Measurements from ENCODE around the gene LHFPL6. TPM values are rescaled to one million over a fixed set of nuclear protein-coding genes. Genes with fewer than 3 reads are reported as not detected.

The LHFPL6 gene
- total RNA-seq, 2 experiments from 2014 or later: 0.60 to 0.74 TPM

DNA sequence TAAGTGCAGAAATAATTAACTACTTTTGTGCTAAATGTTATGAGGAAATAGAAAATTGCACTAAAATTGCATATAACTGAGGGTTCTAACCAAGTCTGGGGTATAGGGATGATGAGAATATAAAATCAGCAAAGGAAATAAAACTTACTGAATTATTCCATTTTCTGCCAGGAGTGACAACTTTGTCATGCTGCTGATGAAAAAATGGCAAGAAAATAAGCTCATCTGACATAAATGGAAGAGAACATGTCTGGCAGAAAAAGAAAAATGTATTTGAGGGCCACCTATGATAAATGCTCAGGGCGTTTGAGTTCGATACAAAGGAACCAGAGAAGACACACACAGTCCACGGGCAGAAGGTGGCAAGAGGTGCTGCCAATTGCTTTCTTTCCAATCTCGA lies 78.2 kb downstream of the LHFPL6 start:
- no peak overlapping the region for H3K4me3 Mint-ChIP-seq
- no peaks in the 10 kb centered on the region for H3K4me1 Mint-ChIP-seq (ENCODE audit: low read depth)
- peaks cover 11% of the 10 kb centered on the region for H3K27me3 Mint-ChIP-seq
- no peak overlapping the region for H3K27ac Mint-ChIP-seq
- ATAC-seq (no peak), DNase-seq (no peak)
- POLR2A ChIA-PET: interaction anchor here (0.5 kb wide), 1 partner anchor 561 kb away, joined by 3 read pairs; no protein-coding TSS in a partner anchor
- TF ChIP-seq CTCF (IDR thresholded peaks at IDR 0.05): no peak
- CTCF ChIA-PET: no interaction called here
- no peaks in the 10 kb centered on the region for H3K9me3 Mint-ChIP-seq
- intact Hi-C loops (cut with micrococcal nuclease): no loop called here
- H3K36me3 Mint-ChIP-seq (ENCODE audit: low read depth): no peaks in the 10 kb centered on the region

DNA sequence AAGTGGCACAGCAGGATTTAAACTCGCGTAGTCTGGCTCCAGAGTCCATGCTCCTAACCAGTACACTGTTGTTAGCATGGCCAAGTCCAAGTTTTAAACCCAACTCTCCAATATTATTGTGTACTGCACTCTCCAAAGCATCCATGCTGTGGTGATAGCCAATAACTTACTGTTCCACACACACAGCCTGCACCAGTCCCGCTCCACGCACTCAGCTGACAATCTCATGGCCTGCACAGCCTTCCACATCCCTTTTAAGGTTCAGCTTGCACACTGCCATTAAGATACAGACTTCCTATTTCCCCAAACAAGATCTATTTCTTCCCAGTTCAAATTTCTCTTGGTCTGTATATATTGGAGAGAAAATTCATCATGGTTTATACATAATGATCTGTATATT lies 80.7 kb downstream of the LHFPL6 start:
- CTCF ChIA-PET: interaction anchor here (1.3 kb wide), 1 partner anchor 94 kb away, joined by 3 read pairs; no protein-coding TSS in a partner anchor

GRCh38 chr13:39521701-39522100 lies 81.3 kb downstream of the LHFPL6 start:
- TF ChIP-seq CTCF (IDR thresholded peaks at IDR 0.05): no peak
- ChIA-PET POLR2A (no interaction called here), CTCF (interaction anchor here (1.3 kb wide), 1 partner anchor 95 kb away, joined by 3 read pairs; no protein-coding TSS in a partner anchor)
- no peaks in the 10 kb centered on the region for H3K36me3 Mint-ChIP-seq (ENCODE audit: low read depth)
- H3K27me3 Mint-ChIP-seq: peaks cover 3% of the 10 kb centered on the region
- H3K9me3 Mint-ChIP-seq: no peaks in the 10 kb centered on the region
- intact Hi-C loops (cut with micrococcal nuclease): no loop called here
- no peak overlapping the region for H3K27ac Mint-ChIP-seq
- H3K4me3 Mint-ChIP-seq: no peak overlapping the region
- ATAC-seq: no peak
- no peak for DNase-seq
- H3K4me1 Mint-ChIP-seq (ENCODE audit: low read depth): no peaks in the 10 kb centered on the region

More for the DNA sequence above, 80.7 kb downstream of the LHFPL6 start:
- no peaks in the 10 kb centered on the region for H3K9me3 Mint-ChIP-seq
- peaks cover 3% of the 10 kb centered on the region for H3K27me3 Mint-ChIP-seq
- POLR2A ChIA-PET: no interaction called here
- ATAC-seq (no peak), DNase-seq (no peak)
- H3K36me3 Mint-ChIP-seq (ENCODE audit: low read depth): no peaks in the 10 kb centered on the region
- no peak for TF ChIP-seq CTCF (IDR thresholded peaks at IDR 0.05)
- no peak overlapping the region for H3K27ac Mint-ChIP-seq
- H3K4me3 Mint-ChIP-seq: no peak overlapping the region
- H3K4me1 Mint-ChIP-seq (ENCODE audit: low read depth): no peaks in the 10 kb centered on the region
- intact Hi-C loops (cut with micrococcal nuclease): no loop called here

DNA sequence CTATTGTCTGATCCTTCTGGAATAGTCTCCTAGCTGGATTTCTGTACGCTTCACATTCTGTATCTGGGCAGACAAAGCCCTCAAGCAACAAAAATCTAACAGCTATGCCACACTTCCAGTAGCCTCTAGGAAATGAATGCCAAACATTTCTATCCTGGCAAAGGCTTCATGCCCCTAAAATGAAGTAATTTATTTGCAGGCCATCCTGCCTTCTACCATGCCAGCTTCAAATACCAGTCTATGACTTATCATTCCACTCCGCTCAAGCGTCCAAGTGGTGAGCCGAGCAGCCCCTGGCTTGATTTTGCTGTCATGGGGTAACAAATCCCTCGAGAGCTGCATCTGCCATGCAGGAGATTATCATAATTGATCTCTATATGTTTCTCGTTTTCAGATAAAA lies 86.9 kb downstream of the LHFPL6 start:
- Mint-ChIP-seq H3K4me3 (no peak overlapping the region), H3K4me1 (ENCODE audit: low read depth) (no peaks in the 10 kb centered on the region), H3K27me3 (peaks cover 2% of the 10 kb centered on the region), H3K9me3 (no peaks in the 10 kb centered on the region), H3K36me3 (ENCODE audit: low read depth) (no peaks in the 10 kb centered on the region), H3K27ac (no peak overlapping the region)
- intact Hi-C loops (cut with micrococcal nuclease): no loop called here
- DNase-seq (no peak), ATAC-seq (no peak)
- TF ChIP-seq CTCF (IDR thresholded peaks at IDR 0.05): no peak
- CTCF ChIA-PET: interaction anchor here (1.2 to 1.7 kb wide), 3 partner anchors 12 to 100 kb away, joined by 3 to 6 read pairs (median 4); no protein-coding TSS in a partner anchor
- POLR2A ChIA-PET: no interaction called here

DNA sequence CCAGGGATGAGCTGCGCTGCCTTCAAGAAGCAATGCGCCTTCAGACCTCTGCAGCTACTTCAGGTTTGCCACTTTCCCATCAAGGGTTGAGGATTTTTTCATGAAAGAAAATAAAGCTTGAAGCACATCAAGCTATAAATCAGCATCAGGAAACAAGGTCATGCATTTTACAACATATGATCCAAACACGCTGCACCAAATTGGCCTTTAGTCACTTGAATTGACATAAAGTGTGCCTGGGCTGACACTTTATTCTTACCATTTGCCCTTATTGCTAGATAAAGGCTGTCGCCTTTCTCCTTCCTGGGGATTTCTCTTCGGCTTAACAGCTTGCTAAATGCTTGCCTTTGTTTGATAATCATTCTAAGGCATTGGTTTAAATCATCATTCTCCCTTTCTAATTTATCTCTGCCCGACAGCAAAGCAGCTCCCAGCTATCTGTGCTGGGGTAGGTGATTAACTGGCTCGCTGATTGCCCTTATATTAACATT lies 87.7 kb downstream of the LHFPL6 start:
- H3K36me3 Mint-ChIP-seq (ENCODE audit: low read depth): no peaks in the 10 kb centered on the region
- peaks cover 4% of the 10 kb centered on the region for H3K27me3 Mint-ChIP-seq
- H3K4me1 Mint-ChIP-seq (ENCODE audit: low read depth): no peaks in the 10 kb centered on the region
- no peak overlapping the region for H3K27ac Mint-ChIP-seq
- ATAC-seq (no peak), DNase-seq (no peak)
- CTCF ChIA-PET: interaction anchor here (1.1 to 1.7 kb wide), 3 partner anchors 18 to 101 kb away, joined by 3 to 6 read pairs (median 3); no protein-coding TSS in a partner anchor
- intact Hi-C loops (cut with micrococcal nuclease): no loop called here
- no peaks in the 10 kb centered on the region for H3K9me3 Mint-ChIP-seq
- no peak for TF ChIP-seq CTCF (IDR thresholded peaks at IDR 0.05)
- H3K4me3 Mint-ChIP-seq: no peak overlapping the region
- POLR2A ChIA-PET: interaction anchor here (0.6 kb wide), 1 partner anchor 213 kb away, joined by 3 read pairs; no protein-coding TSS in a partner anchor

Measured in activated CD8-positive, alpha-beta T cell treated with anti-CD3 and anti-CD28 coated beads for 36 hours (primary cell).